ENCODE data around the gene EDIL3.

GRCh38 chr5:83993803-83994202 is 390.9 kb downstream of the EDIL3 start:
- TF ChIP-seq CTCF (conservative IDR thresholded peaks at IDR 0.05) (no peak), EZH2 (IDR thresholded peaks at IDR 0.05; ENCODE audit: low read depth) (no peak)
